ENCODE results near the gene EFS.

DNA sequence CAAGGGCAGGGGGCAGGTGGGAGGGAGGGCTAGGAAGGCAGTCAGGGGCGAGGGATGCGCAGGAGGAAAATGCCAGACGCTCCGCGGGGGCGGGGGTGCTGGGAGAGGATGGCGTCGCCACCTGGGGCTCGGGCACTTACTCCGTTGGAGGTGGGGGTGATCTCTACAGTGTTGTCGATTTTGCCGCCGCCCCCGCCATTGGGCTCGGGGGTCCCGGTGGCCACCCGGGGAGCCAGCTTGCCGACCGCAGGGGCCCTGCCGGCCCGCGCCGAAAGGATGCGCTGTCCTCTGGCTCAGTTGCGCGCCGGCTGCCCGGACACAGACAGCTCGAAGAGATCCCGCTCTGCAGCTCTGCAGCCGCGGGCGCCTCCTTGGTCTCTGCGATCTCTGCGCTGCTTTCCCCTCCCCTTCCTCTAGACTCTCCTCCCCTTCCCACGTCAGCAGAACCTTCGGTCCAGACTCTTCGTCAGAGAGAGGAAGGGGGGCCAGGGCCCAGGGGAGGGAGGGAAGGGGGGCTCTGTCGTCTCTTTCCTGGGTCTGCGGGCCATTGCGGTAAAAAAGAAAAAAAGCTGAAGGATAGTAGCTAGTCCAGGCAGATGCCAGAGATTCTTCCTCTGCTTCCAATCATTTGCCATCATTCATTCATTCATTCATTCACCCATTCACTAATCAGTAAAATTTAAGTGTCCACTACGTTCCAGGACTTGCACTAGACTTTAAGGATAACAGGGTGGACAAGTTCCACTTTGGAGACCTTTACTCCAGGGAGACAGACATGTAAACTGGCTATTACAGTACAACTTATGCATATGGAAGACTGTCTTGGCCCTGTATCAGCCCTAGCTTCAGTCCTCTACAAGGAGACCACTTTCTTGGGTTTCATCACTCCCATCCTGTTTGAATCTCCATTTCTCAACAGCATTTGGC is 12.2 kb downstream of the EFS start, which contains the start of gene SLC22A17:
- TF ChIP-seq CTCF (IDR thresholded peaks at IDR 0.05) (no peak), POLR2A (IDR thresholded peaks at IDR 0.05) (peak; percentile 50 to 70), EP300 (IDR thresholded peaks at IDR 0.05) (no peak)

Data from sigmoid colon (tissue), 4 donors.